Stimulated activated memory B cell treated with anti-CD40 and anti-IgM and Interleukin-4, amounts not matched to agents 10 μg/mL and 1 μg/mL and 100 μg/mL, for 72 hours (primary cell): ENCODE measurements around the gene MOB3B.
A peak's percentile ranks its signal among the peaks of the same experiment; 100 is the strongest.

Source experiments
- ATAC-seq: fragments of 150-1000 bp; cut with Tn5 transposase; 2 replicates; pipeline ENCODE4 v1.10.0; 2021
- H3K27ac Mint-ChIP-seq: one replicate; pipeline ENCODE4 v1.8.0; 2022; ENCODE audit warnings: mild to moderate bottlenecking, mixed read lengths
- H3K27me3 Mint-ChIP-seq: one replicate; pipeline ENCODE4 v1.8.0; 2022; ENCODE audit warnings: mixed read lengths
- H3K36me3 Mint-ChIP-seq: one replicate; pipeline ENCODE4 v1.8.0; 2022; ENCODE audit warnings: mixed read lengths
- H3K4me1 Mint-ChIP-seq: one replicate; pipeline ENCODE4 v1.8.0; 2022; ENCODE audit warnings: mixed read lengths
- H3K4me3 Mint-ChIP-seq: one replicate; pipeline ENCODE4 v1.8.0; 2022; ENCODE audit warnings: mild to moderate bottlenecking, moderate library complexity, mixed read lengths
- H3K9me3 Mint-ChIP-seq: one replicate; pipeline ENCODE4 v1.8.0; 2022; ENCODE audit warnings: mixed read lengths

MOB3B gene

DNA sequence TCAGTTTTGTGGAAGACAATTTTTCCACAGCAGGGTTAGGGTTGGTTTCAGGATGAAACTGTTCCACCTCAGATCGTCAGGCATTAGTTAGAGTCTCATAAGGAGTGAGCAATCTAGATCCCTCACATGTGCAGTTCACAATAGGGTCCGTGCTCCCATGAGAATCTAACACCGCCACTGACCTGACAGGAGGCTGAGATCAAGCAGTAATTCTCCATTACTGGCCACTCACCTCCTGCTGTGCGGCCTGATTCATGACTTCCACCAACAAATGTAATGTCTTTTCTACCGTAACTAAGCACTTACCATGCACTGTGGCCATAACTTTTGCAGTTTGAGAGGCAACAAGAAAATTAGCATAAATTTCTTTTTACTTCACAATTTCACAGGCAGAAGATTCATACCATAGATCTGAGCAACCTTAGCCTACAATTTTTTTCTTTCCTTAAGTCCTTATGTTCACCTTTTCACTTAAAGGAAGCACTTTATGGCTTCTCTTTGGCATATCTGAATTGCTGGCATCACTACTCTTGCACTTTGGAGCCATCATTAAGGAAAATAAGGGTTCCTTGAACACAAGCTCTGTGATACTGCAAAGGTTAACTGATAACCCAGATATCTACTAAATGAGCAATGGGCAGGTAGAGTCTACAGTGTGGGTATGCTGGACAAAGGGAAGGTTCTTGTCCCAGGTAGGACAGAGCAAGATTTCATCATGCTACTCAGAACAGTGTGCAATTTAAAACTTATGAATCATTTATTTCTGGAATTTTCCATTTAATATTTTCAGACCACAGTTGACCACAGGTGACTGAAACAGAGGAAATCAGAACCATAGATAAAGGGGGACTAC is 88.5 kb downstream of the MOB3B start:
- Mint-ChIP-seq H3K4me3 (no peak overlapping the region), H3K4me1 (peaks cover 66% of the 10 kb centered on the region), H3K27ac (peak overlapping the region; percentile 0), H3K9me3 (peaks cover 2% of the 10 kb centered on the region), H3K36me3 (peaks cover 11% of the 10 kb centered on the region), H3K27me3 (no peaks in the 10 kb centered on the region)
- ATAC-seq = peak; percentile 59

DNA sequence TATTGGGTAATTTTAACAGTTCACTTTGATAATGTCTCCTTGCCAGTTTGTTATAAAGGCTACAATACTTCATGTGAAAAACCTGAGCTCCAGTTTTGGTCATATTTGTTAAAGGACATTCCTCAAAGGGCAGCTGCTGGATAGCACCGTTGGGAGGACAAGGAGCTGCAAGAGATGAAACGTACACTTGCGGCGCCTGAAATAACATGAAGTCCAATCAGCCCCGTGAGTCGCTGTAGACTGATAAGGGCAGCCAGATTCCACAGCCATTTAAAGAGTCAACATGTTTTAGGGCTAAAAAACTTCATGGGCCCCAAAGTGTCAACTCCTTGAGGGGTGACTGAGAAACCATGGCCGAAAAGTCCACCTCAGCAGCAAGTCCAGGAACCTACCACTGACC is 91.1 kb downstream of the MOB3B start:
- Mint-ChIP-seq H3K9me3 (no peaks in the 10 kb centered on the region), H3K4me1 (peaks cover 74% of the 10 kb centered on the region), H3K27me3 (no peaks in the 10 kb centered on the region), H3K4me3 (no peak overlapping the region), H3K36me3 (peaks cover 5% of the 10 kb centered on the region), H3K27ac (no peak overlapping the region)
- ATAC-seq = no peak

DNA sequence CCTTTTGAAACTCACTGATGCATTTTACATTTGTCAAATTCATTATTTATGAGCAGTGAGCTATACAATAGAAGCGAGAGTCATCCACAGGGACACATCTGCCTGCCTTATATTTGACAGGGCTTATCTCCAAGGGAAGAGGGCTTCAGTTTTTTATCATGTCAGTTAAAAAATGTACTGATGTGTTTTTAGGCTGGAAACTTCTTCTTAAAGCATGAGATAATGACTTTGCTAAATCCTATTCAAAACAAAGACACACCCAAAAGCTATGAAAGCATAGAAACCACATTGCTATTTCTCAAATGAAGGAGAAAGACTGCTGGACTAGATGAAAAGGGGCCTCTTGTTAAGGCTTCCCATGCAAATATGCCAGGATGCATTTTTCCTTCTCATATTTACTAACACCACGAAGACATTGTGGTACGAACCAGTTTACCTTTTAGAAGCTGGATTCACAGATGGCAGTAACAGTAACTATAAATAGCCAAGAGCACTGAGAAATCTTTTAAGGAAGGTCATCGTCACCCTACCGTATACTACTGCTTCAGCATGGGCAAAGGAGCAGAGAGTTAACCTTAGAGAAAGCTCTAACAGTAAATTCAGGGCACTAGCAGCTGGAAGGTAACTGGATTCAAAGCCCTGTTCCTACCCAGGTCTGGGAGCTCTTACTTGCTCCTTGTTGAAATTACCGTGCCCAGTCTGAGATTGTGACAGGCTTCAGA is 91.8 kb downstream of the MOB3B start:
- Mint-ChIP-seq H3K27me3 (no peaks in the 10 kb centered on the region), H3K9me3 (no peaks in the 10 kb centered on the region), H3K4me1 (peaks cover 66% of the 10 kb centered on the region), H3K4me3 (no peak overlapping the region), H3K36me3 (no peaks in the 10 kb centered on the region), H3K27ac (no peak overlapping the region)
- no peak for ATAC-seq

DNA sequence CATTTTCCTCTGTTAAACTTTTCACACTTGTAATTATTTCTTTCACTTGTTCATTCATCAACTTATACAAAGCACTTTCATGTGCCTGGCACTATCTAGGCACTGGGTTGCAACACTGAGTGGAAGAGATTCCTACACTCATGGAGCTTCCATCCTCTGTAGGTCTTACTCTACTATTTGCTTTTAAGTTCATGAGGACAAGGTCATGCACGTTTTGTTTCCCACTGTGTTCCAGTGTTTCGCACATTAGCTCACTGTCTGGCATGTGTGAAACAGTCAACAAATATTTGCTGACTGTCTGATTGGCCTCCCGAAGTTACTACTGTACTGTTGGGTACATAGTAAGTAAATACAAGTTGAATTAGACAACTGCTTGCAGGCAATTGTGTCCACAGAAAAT is 93.4 kb downstream of the MOB3B start:
- H3K27me3 Mint-ChIP-seq = no peaks in the 10 kb centered on the region
- H3K27ac Mint-ChIP-seq = peak overlapping the region; percentile 1
- no peaks in the 10 kb centered on the region for H3K36me3 Mint-ChIP-seq
- no peak for ATAC-seq
- no peaks in the 10 kb centered on the region for H3K9me3 Mint-ChIP-seq
- peaks cover 65% of the 10 kb centered on the region for H3K4me1 Mint-ChIP-seq
- H3K4me3 Mint-ChIP-seq = no peak overlapping the region

DNA sequence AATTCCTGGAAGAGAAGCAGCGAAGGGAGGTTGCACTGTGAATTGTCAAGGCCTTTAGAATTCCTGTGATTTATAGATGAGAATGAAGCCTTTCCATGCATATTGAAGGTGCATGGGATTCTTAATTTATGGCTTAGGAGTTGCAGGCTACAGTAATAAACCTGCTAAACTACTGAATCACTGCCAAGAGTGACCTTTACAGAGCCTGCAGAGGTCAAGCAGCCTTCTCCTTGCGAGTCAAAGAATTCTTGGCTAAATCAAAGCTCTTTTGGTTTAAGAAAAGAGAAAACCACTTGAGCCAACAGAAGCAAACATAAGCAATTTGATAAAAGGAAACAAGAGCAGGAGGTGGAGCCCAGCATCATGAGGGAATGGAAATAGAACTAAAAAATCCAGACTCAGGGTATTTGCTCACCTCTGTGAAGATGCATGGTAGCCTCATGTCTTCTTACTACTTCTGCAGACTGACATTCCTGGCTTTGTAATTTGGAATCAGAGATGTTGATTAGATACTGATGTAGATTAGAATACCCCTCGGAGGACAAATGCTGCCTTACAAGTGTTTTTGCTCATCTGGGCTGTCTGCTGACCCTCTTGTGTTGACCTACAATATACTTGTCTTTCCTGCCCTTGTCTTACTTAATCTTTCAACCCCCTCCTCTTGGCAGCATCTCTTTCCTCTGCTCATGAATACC is 95.8 kb downstream of the MOB3B start:
- Mint-ChIP-seq H3K4me1 (peaks cover 63% of the 10 kb centered on the region), H3K27me3 (no peaks in the 10 kb centered on the region), H3K36me3 (no peaks in the 10 kb centered on the region), H3K4me3 (no peak overlapping the region), H3K27ac (no peak overlapping the region), H3K9me3 (no peaks in the 10 kb centered on the region)
- ATAC-seq = no peak

DNA sequence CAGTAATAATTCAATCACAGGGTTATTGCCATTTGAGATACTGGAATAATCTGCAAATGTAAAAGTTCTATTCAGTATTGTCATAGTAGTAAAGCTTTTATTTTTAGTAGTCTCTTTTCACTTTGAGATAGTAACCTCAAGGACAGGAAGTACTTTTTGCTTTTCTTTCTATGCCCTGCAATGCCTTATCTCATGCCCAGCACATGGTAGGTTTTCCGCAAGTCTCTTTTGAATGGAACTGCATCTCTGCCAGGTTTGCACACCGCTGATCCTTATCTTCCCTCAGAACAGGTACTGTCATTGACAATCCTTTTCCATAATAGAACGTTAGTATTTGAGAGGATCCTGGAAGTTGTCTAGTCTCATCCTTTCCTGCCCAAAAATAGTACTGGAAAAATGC is 97.3 kb downstream of the MOB3B start:
- H3K27me3 Mint-ChIP-seq = no peaks in the 10 kb centered on the region
- H3K4me1 Mint-ChIP-seq = peaks cover 64% of the 10 kb centered on the region
- H3K36me3 Mint-ChIP-seq = peaks cover 5% of the 10 kb centered on the region
- no peak overlapping the region for H3K27ac Mint-ChIP-seq
- no peak overlapping the region for H3K4me3 Mint-ChIP-seq
- no peaks in the 10 kb centered on the region for H3K9me3 Mint-ChIP-seq
- ATAC-seq = no peak

DNA sequence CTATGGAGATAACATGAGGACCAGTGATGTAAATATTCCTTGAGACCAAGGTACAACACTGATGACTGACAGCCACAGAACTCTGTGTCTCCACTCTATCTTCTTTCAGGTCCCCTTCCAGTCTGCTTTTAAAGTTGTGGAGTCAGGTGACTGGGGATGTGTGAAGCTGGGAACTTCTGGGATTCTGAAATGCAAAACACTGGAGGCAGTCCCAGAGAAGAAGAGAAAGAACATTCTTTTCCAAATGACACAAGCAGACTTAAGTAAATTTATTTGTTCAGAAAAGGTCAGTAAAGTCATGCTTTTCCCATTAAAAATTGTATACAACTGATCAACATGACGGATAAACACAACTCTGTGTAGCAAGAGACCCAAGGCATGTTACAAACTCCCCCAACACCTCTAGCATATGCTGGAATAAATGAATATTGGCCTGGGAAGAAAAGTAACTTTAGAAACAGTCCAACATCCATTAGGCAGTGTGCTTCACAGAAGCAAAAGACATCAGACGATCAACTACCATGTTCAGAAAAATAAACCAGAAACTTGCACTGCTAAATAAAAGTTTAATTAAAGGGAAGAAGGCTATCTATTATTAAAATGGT is 98.0 kb downstream of the MOB3B start:
- peaks cover 65% of the 10 kb centered on the region for H3K4me1 Mint-ChIP-seq
- no peaks in the 10 kb centered on the region for H3K9me3 Mint-ChIP-seq
- H3K27me3 Mint-ChIP-seq = no peaks in the 10 kb centered on the region
- H3K36me3 Mint-ChIP-seq = peaks cover 5% of the 10 kb centered on the region
- no peak overlapping the region for H3K27ac Mint-ChIP-seq
- H3K4me3 Mint-ChIP-seq = no peak overlapping the region
- no peak for ATAC-seq

DNA sequence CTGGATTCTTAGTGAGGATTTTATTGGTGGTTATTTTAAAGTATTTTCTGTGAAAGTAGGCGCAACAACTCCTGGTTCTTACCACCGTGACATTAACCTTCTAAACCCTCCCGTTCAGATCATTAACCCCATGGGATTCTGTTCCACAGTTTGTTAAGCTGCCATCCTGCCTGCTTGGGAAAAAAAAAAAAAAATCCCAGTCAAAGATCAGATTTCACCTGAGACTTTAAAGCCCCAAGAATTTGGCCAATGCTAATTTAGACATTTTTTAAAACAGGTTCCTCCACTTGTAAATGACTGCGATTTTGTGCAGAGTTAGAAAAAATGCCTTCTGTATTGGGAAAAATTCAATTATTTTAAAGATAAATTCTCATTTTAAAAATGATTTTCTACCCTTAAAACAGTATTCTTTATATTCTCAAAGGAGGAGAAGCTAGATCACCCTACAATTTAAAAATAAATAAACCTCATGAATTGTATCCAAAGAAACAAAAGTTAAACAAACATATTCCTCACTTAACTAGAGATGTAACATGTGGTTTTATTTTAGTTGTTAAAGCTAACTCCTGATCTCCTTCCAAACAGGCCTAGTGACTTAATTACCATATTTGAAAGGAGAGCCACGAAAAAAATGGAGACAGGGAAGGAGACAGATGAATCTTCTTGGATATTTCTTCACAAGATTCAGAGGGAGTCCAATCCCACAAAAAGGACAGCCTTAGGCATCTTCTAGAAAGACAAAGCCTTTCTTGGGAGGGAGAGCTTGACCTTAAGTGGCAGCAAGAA is 98.7 kb downstream of the MOB3B start:
- no peaks in the 10 kb centered on the region for H3K9me3 Mint-ChIP-seq
- no peaks in the 10 kb centered on the region for H3K27me3 Mint-ChIP-seq
- no peak overlapping the region for H3K27ac Mint-ChIP-seq
- peaks cover 65% of the 10 kb centered on the region for H3K4me1 Mint-ChIP-seq
- no peak overlapping the region for H3K4me3 Mint-ChIP-seq
- H3K36me3 Mint-ChIP-seq = peaks cover 5% of the 10 kb centered on the region
- ATAC-seq = no peak

DNA sequence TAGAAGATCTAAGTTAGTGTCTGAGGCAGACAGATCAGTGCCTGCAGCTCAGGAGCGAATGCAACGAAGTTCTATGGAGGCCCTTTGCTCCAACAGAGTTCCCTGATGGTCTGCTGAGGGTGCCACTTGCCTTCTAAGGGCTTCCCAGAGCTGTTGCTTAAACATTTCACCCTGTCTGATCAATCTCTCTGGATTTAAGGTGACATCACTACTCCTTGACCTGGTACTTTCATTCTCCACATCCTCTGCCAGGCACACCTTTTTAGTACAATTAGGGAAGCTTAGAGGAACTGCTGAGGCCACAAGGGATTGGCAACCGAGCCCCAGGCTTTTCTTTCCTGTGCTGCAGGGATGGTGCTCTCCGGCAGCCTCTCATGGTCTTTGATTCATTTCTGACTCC is 99.7 kb downstream of the MOB3B start:
- H3K4me3 Mint-ChIP-seq = no peak overlapping the region
- no peaks in the 10 kb centered on the region for H3K27me3 Mint-ChIP-seq
- H3K27ac Mint-ChIP-seq = peak overlapping the region; percentile 53
- H3K36me3 Mint-ChIP-seq = peaks cover 5% of the 10 kb centered on the region
- ATAC-seq = no peak
- no peaks in the 10 kb centered on the region for H3K9me3 Mint-ChIP-seq
- H3K4me1 Mint-ChIP-seq = peaks cover 68% of the 10 kb centered on the region

DNA sequence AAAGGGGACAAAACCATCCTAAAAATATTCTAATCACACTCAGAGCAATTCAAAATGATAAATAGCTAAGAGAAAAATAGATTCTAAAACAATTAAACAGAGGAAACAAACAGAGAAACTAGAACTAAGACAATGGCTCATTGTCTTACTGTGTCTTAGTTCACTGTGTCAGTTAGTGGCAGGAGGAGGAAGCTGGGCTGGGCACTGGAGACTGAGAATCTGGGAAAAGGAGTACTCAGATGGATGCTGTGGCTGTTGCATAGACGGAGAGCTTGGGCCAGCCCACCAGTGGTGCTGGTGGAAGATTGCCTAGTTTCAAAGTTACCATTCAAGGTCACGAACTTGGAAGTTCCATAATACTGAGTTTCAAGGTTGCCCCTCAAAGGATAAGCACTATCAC is 100.2 kb downstream of the MOB3B start:
- Mint-ChIP-seq H3K4me3 (no peak overlapping the region), H3K4me1 (peaks cover 65% of the 10 kb centered on the region), H3K27me3 (no peaks in the 10 kb centered on the region), H3K27ac (peak overlapping the region; percentile 31), H3K9me3 (no peaks in the 10 kb centered on the region), H3K36me3 (peaks cover 5% of the 10 kb centered on the region)
- no peak for ATAC-seq

DNA sequence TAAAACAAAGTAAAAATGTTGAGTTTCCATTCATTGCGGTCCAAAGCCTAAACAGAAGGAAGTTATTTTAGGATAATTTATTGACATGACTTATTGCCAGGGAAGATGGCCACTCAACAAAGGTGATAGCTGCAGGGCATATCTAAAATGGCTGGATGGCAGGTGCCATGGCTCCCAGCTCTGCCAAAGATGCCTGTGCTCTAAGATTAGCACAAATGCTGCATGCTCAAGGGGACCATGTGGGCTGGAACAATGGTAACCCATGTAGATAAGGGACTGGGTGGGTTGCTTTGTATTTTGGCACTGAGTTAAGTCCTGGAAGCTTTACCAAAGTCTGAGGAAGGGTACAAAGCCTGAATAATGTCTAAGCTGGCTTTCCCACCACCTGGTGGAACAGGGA is 101.1 kb downstream of the MOB3B start:
- no peak overlapping the region for H3K4me3 Mint-ChIP-seq
- no peaks in the 10 kb centered on the region for H3K27me3 Mint-ChIP-seq
- H3K9me3 Mint-ChIP-seq = no peaks in the 10 kb centered on the region
- ATAC-seq = no peak
- H3K4me1 Mint-ChIP-seq = peaks cover 67% of the 10 kb centered on the region
- H3K36me3 Mint-ChIP-seq = peaks cover 5% of the 10 kb centered on the region
- H3K27ac Mint-ChIP-seq = no peak overlapping the region

DNA sequence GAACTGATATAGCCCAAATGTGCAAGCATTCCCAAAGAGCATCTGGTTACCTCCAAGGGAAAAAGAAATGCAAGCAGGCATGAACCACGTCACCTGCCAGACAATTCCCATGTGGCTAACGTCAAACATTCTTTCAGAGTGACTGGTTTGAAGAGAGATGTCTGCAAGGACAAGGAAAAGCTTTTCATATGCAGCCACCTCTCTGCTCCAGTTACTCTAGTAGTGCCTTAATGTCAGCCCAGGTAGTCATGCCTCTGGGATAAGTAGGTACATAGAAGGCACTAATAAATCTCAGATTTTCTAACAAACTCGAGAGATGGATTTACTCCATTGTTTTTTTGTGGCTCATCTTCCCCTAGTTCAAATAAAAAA is 102.4 kb downstream of the MOB3B start:
- Mint-ChIP-seq H3K36me3 (peaks cover 7% of the 10 kb centered on the region), H3K4me1 (peaks cover 70% of the 10 kb centered on the region), H3K27ac (no peak overlapping the region), H3K27me3 (no peaks in the 10 kb centered on the region), H3K4me3 (no peak overlapping the region), H3K9me3 (no peaks in the 10 kb centered on the region)
- no peak for ATAC-seq

DNA sequence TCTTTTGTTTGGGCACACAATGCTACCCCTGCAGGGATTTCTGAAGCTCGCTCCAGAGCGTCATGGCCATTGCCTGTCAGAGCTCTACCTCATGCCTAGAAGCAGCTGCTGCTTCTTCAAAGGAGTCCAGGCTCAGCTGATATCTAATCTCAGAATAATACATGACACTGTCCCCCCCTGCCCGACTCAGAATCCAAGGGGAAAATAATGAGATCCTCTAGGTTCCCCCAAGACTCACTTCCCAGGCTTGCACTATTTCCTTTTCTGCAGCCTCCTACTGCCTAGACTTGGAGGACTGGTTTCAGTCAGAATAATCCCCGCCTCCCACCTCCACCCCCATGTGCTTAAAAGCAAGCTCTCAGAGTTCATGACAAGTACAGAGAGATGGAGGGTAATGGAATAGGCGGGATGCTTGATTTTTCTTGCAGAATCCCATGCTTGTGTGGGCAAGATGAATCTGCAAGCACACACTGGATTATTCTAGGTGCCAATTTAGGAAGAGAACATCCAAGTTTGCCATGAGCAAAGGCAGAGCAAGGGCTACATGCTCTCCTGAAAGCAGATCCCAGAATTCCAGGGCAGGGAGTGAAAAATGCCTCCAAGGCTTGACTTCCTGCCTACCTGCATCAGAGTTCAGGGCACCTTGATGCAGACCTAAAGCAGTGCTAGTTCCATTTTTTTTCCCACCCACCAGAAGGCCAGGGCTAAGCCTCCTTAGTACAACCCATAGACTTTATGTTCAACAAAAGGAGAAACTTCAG is 102.9 kb downstream of the MOB3B start:
- H3K4me1 Mint-ChIP-seq = peaks cover 70% of the 10 kb centered on the region

DNA sequence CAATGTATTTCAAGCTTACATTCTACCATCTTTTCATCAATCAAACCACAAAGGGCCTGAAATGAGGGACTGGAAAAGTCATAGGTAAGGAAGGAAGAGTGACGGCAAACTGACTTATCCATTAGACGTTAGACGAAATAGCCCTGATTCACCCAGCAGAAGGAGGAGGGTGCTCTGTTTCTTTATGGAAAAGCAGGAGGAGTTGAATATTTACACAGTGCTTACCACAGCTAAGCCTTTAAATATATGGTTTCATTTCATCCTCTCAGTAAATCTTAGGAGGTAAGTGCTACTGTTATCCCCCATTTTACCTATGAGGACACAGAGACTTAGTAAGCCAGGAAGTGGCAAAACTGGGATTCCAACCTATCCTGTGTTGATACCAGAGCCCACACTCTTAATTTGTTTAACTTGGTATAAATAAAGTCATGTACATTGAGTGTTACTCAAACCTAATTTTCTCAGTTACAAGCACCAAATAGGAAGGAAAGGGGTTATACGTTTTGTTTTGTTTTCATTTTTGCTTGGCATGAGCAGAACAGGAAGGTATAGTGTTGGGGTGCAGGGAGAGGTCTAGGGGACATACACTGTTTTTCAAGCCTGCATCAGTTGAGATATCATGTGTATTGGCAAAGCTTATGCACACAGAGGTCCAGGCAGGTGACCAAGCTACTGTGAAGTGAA is 103.6 kb downstream of the MOB3B start:
- peaks cover 73% of the 10 kb centered on the region for H3K4me1 Mint-ChIP-seq
- no peak overlapping the region for H3K4me3 Mint-ChIP-seq
- no peak for ATAC-seq
- no peaks in the 10 kb centered on the region for H3K27me3 Mint-ChIP-seq
- peak overlapping the region; percentile 41 for H3K27ac Mint-ChIP-seq
- no peaks in the 10 kb centered on the region for H3K9me3 Mint-ChIP-seq
- peaks cover 15% of the 10 kb centered on the region for H3K36me3 Mint-ChIP-seq

More for the DNA sequence above, 102.9 kb downstream of the MOB3B start:
- Mint-ChIP-seq H3K27ac (peak overlapping the region; percentile 41), H3K4me3 (no peak overlapping the region), H3K36me3 (peaks cover 12% of the 10 kb centered on the region), H3K9me3 (no peaks in the 10 kb centered on the region), H3K27me3 (no peaks in the 10 kb centered on the region)
- ATAC-seq = no peak
